ENCODE data around the gene RANBP9. TPM values are rescaled to one million over a fixed set of nuclear protein-coding genes. Genes with fewer than 3 reads are reported as not detected.

Gene RANBP9
- polyA plus RNA-seq, 3 donors, result 1.8 to 26.1 (median 2.0) TPM

- no peaks in the 10 kb centered on the region for H3K9me3 ChIP-seq (replicated peaks in 1 of 2; ENCODE audit: control insufficient read depth in 1 of 2, insufficient read depth in 1 of 2, low read length in 2 of 2)
- 100% methylated on average over 1 of the region's 1 CpG for WGBS (ENCODE audit: insufficient coverage)
- Mint-ChIP-seq H3K27me3 (ENCODE audit: low read depth in 3 of 3) (peaks cover 0 to 2% (median 1%) of the 10 kb centered on the region in 3 donors), H3K27ac (no peak overlapping the region), H3K4me3 (no peak overlapping the region), H3K9me3 (no peaks in the 10 kb centered on the region), H3K36me3 (peaks cover 50 to 56% of the 10 kb centered on the region in 2 donors), H3K4me1 (no peaks in the 10 kb centered on the region)
- H2AFZ ChIP-seq (ENCODE audit: insufficient read depth, low read depth, low read length, poor library complexity, severe bottlenecking), result no peak overlapping the region
- no peaks in the 10 kb centered on the region for H3K27me3 ChIP-seq (ENCODE audit: control insufficient read depth in 2 of 2, insufficient read depth in 2 of 2, low read length in 2 of 2)
- no peaks in the 10 kb centered on the region for H3K79me2 ChIP-seq (ENCODE audit: insufficient read depth, low read length)
- H4K20me1 ChIP-seq (ENCODE audit: insufficient read depth, low read length), result no peaks in the 10 kb centered on the region
- intact Hi-C loops (cut with micrococcal nuclease), result no loop called here
- H3K4me3 ChIP-seq (replicated peaks in 1 of 3; ENCODE audit: low read depth in 2 of 3, low read length in 3 of 3), result no peak overlapping the region
- H3K4me1 ChIP-seq (ENCODE audit: control insufficient read depth in 1 of 2, insufficient read depth in 2 of 2, low read length in 2 of 2), result no peaks in the 10 kb centered on the region
- no peak overlapping the region for H3K27ac ChIP-seq (ENCODE audit: low read depth in 1 of 2, low read length in 2 of 2)
- DNase-seq, result no peak
- no peak for TF ChIP-seq CTCF (IDR thresholded peaks at IDR 0.05)
- no peak overlapping the region for H3K9ac ChIP-seq (ENCODE audit: insufficient read depth, low read length, poor library complexity, severe bottlenecking)
- no peak overlapping the region for H3K4me2 ChIP-seq (replicated peaks; ENCODE audit: extremely low read depth, low read length, poor library complexity, severe bottlenecking)
- peaks cover 32 to 62% of the 10 kb centered on the region in 2 donors for H3K36me3 ChIP-seq (replicated peaks in 1 of 2; ENCODE audit: control insufficient read depth in 1 of 2, insufficient read depth in 2 of 2, low read length in 2 of 2)
Measured at GRCh38 chr6:13590574-13591153, 121.0 kb downstream of the RANBP9 start.

DNA sequence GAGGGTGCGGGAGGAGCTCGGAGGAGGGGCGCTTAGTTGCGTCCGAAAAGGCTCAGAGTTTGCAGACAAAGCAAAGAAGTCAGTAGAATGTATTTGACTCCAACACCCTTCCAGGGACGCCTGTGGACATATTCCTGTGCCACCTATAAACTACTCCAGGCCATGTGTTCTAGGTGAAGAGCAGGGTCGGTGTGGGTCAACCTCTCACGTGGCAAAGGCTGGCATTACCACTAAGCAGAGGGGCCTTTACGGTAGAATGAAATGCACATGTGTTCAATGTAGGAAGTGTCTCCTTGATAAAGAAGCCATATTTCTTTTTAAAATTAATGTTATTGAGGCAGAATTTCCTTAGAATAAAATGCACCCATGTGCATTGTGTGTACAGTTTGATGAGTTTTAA is 121.8 kb downstream of the RANBP9 start:
- Histone ChIP-seq H3K4me3 (replicated peaks in 1 of 3; ENCODE audit: low read depth in 2 of 3, low read length in 3 of 3) (no peak overlapping the region), H3K79me2 (ENCODE audit: insufficient read depth, low read length) (no peaks in the 10 kb centered on the region), H3K4me1 (ENCODE audit: control insufficient read depth in 1 of 2, insufficient read depth in 2 of 2, low read length in 2 of 2) (no peaks in the 10 kb centered on the region), H3K9me3 (replicated peaks in 1 of 2; ENCODE audit: control insufficient read depth in 1 of 2, insufficient read depth in 1 of 2, low read length in 2 of 2) (no peaks in the 10 kb centered on the region), H3K4me2 (replicated peaks; ENCODE audit: extremely low read depth, low read length, poor library complexity, severe bottlenecking) (no peak overlapping the region), H3K36me3 (replicated peaks in 1 of 2; ENCODE audit: control insufficient read depth in 1 of 2, insufficient read depth in 2 of 2, low read length in 2 of 2) (peaks cover 26 to 55% of the 10 kb centered on the region in 2 donors), H2AFZ (ENCODE audit: insufficient read depth, low read depth, low read length, poor library complexity, severe bottlenecking) (no peak overlapping the region), H4K20me1 (ENCODE audit: insufficient read depth, low read length) (no peaks in the 10 kb centered on the region), H3K9ac (ENCODE audit: insufficient read depth, low read length, poor library complexity, severe bottlenecking) (no peak overlapping the region), H3K27ac (ENCODE audit: low read depth in 1 of 2, low read length in 2 of 2) (no peak overlapping the region), H3K27me3 (ENCODE audit: control insufficient read depth in 2 of 2, insufficient read depth in 2 of 2, low read length in 2 of 2) (no peaks in the 10 kb centered on the region)
- no peaks in the 10 kb centered on the region for H3K4me1 Mint-ChIP-seq
- no CpG with 5 or more reads among the region's 9 CpGs for WGBS (ENCODE audit: insufficient coverage)
- intact Hi-C loops (cut with micrococcal nuclease), result no loop called here
- H3K36me3 Mint-ChIP-seq, result peaks cover 50 to 51% of the 10 kb centered on the region in 2 donors
- no peak overlapping the region for H3K4me3 Mint-ChIP-seq
- no peaks in the 10 kb centered on the region for H3K9me3 Mint-ChIP-seq
- TF ChIP-seq CTCF (IDR thresholded peaks at IDR 0.05), result no peak
- no peak for DNase-seq
- H3K27me3 Mint-ChIP-seq (ENCODE audit: low read depth in 3 of 3), result peaks cover 0 to 2% (median 1%) of the 10 kb centered on the region in 3 donors
- no peak overlapping the region for H3K27ac Mint-ChIP-seq

Data from CD14-positive monocyte (primary cell).